ENCODE results near the gene ODC1. TPM values are rescaled to one million over a fixed set of nuclear protein-coding genes. Genes with fewer than 3 reads are reported as not detected.

Gene ODC1
- total RNA-seq, 1 donor: 109 TPM

DNA sequence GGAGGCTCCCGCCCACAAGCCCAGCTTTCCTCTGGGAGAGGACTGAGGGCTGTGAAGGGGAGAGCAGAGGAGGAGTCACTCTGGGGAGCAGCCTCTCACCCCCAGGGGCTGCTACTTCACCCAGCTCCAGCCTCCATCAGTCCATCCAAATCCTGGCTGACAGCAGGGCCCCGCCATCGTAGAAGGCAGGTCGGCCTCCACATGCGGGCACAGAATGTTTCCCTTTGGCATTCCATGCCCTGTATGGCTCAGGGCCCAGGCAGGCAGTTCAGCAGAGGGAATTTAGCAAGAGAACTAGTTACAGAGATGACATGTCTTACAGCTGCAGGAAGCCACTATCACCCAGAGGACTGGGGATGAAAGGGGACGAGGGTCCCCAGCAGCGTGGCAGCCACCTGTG lies 6.4 kb upstream of the ODC1 start:
- H2AFZ ChIP-seq (ENCODE audit: low read length): peak overlapping the region; percentile 29
- H3K4me1 ChIP-seq (ENCODE audit: insufficient read depth, low read length): peaks cover 22% of the 10 kb centered on the region
- H3K27ac ChIP-seq (ENCODE audit: low read depth, low read length): no peak overlapping the region
- H3K36me3 ChIP-seq (ENCODE audit: insufficient read depth, low read length): no peaks in the 10 kb centered on the region
- no peak overlapping the region for H3K4me2 ChIP-seq (ENCODE audit: insufficient read depth, low read length)
- H3K9me3 ChIP-seq (ENCODE audit: low read depth, low read length): no peaks in the 10 kb centered on the region
- H3K27me3 ChIP-seq (ENCODE audit: insufficient read depth, low read length): peaks cover 2% of the 10 kb centered on the region
- H3K4me3 ChIP-seq (ENCODE audit: insufficient read depth, low read length): no peak overlapping the region
- no peaks in the 10 kb centered on the region for H4K20me1 ChIP-seq (ENCODE audit: insufficient read depth, low read length)
- DNase-seq (ENCODE audit: insufficient read length, low spot score, missing footprints): peak; percentile 85
- no peaks in the 10 kb centered on the region for H3K79me2 ChIP-seq (ENCODE audit: insufficient read depth, low read length)
- TF ChIP-seq, protein P1, sequence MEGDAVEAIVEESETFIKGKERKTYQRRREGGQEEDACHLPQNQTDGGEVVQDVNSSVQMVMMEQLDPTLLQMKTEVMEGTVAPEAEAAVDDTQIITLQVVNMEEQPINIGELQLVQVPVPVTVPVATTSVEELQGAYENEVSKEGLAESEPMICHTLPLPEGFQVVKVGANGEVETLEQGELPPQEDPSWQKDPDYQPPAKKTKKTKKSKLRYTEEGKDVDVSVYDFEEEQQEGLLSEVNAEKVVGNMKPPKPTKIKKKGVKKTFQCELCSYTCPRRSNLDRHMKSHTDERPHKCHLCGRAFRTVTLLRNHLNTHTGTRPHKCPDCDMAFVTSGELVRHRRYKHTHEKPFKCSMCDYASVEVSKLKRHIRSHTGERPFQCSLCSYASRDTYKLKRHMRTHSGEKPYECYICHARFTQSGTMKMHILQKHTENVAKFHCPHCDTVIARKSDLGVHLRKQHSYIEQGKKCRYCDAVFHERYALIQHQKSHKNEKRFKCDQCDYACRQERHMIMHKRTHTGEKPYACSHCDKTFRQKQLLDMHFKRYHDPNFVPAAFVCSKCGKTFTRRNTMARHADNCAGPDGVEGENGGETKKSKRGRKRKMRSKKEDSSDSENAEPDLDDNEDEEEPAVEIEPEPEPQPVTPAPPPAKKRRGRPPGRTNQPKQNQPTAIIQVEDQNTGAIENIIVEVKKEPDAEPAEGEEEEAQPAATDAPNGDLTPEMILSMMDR (IDR thresholded peaks at IDR 0.05; ENCODE audit: extremely low read depth, low read depth, low read length): no peak

DNA sequence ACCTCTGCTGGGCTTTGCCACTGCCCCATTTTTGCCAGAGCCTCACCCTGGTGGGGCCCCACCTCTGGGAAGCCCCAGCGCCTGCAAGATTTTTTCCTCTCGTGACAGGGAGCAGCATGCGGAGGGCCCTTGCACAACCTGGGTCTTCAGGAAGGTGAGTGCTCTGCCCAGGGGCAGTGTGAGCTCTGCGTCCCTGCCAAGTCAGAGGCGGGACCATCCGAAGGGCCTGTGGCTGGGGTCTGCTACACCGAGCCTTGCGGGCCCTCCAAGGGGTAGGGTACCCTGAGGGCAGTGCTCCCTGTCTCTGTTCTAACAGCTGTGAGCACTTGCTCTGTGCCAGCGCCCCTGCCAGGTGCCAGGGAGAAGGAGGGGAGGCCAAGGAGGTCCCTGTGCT lies 5.8 kb upstream of the ODC1 start:
- peaks cover 27% of the 10 kb centered on the region for H3K4me1 ChIP-seq (ENCODE audit: insufficient read depth, low read length)
- no peak overlapping the region for H3K4me3 ChIP-seq (ENCODE audit: insufficient read depth, low read length)
- no peak overlapping the region for H3K27ac ChIP-seq (ENCODE audit: low read depth, low read length)
- no peaks in the 10 kb centered on the region for H3K27me3 ChIP-seq (ENCODE audit: insufficient read depth, low read length)
- H3K4me2 ChIP-seq (ENCODE audit: insufficient read depth, low read length): no peak overlapping the region
- H3K9me3 ChIP-seq (ENCODE audit: low read depth, low read length): no peaks in the 10 kb centered on the region
- no peaks in the 10 kb centered on the region for H3K36me3 ChIP-seq (ENCODE audit: insufficient read depth, low read length)
- DNase-seq (ENCODE audit: insufficient read length, low spot score, missing footprints): no peak
- TF ChIP-seq, protein P1 (IDR thresholded peaks at IDR 0.05; ENCODE audit: extremely low read depth, low read depth, low read length): no peak
- peaks cover under 1% of the 10 kb centered on the region for H3K79me2 ChIP-seq (ENCODE audit: insufficient read depth, low read length)
- H4K20me1 ChIP-seq (ENCODE audit: insufficient read depth, low read length): no peaks in the 10 kb centered on the region
- no peak overlapping the region for H2AFZ ChIP-seq (ENCODE audit: low read length)

DNA sequence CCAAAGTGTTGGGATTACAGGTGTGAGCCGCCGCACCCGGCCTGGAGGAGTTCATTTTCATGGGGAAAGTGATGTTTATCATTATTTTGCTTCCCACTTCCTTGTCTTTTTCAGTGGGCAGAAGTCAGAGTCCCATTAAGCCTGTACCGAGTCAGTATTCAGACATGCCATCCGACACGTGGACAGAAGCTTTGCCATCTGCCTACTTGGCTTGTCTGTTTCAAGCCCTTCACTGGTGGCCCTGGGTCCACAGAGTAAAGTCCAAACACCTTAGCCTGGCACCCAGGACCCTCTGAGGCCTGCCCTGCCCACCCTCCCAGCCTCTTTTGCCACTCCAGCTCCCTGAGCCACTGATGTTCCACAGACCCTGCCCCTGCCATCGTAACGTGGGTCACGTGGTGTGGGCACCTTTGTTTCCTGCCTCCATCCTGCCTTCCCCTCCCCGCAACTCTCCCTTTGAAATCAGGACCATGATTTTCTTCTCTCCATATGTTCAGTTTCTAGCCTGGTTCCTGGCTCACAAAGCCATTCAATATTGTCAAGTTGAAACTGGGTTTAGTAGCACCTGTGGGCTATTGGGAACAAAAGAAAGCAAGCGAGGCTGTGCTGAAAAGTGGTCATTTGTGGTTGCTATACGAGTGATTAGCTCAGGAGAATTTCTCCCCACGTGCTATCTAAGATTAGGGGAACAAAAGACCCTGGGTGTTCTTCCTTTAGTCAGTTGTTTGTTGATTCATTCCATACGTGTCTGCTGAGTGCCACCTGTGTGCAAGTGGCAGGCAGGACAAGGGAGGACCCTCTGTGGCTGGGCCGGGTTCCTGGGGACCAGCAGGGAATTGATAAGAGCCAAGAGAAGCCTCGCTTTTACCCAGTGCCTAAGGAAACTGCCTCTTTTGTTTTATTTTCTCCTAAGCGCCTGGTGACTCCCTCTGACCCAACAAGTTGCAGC lies 5.1 kb upstream of the ODC1 start:
- Histone ChIP-seq H3K4me2 (ENCODE audit: insufficient read depth, low read length) (no peak overlapping the region), H3K4me3 (ENCODE audit: insufficient read depth, low read length) (no peak overlapping the region), H2AFZ (ENCODE audit: low read length) (no peak overlapping the region), H3K36me3 (ENCODE audit: insufficient read depth, low read length) (no peaks in the 10 kb centered on the region), H3K9me3 (ENCODE audit: low read depth, low read length) (no peaks in the 10 kb centered on the region), H3K79me2 (ENCODE audit: insufficient read depth, low read length) (peaks cover 4% of the 10 kb centered on the region), H3K27me3 (ENCODE audit: insufficient read depth, low read length) (no peaks in the 10 kb centered on the region), H3K4me1 (ENCODE audit: insufficient read depth, low read length) (peaks cover 30% of the 10 kb centered on the region), H4K20me1 (ENCODE audit: insufficient read depth, low read length) (no peaks in the 10 kb centered on the region), H3K27ac (ENCODE audit: low read depth, low read length) (no peak overlapping the region)
- TF ChIP-seq, protein P1 (IDR thresholded peaks at IDR 0.05; ENCODE audit: extremely low read depth, low read depth, low read length): no peak
- no peak for DNase-seq (ENCODE audit: insufficient read length, low spot score, missing footprints)

DNA sequence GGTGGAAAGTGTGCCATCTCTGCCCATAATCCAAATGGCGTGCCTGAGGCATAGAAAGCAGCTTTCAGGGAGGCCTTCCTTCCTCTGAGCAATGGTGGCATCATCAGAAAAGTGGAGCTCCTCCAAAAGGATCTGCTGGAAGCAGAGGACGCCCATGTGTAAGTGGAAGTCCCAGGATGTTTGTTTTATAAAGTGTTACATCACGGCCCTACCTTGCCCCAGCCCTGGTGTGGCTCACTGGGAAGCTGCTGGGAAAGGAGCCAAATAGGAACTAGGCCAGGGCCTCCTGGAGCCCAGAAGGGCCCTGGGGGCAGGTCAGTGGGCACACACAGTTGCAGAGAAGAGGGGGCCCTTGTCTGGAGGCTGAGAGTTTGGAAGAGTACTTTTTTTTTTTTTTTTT lies 4.2 kb upstream of the ODC1 start:
- Histone ChIP-seq H3K27me3 (ENCODE audit: insufficient read depth, low read length) (no peaks in the 10 kb centered on the region), H3K4me2 (ENCODE audit: insufficient read depth, low read length) (no peak overlapping the region)

More for the DNA sequence above, 4.2 kb upstream of the ODC1 start:
- no peak overlapping the region for H3K4me3 ChIP-seq (ENCODE audit: insufficient read depth, low read length)
- peaks cover 12% of the 10 kb centered on the region for H3K79me2 ChIP-seq (ENCODE audit: insufficient read depth, low read length)
- H4K20me1 ChIP-seq (ENCODE audit: insufficient read depth, low read length): peaks cover 2% of the 10 kb centered on the region
- peak; percentile 97 for DNase-seq (ENCODE audit: insufficient read length, low spot score, missing footprints)
- H2AFZ ChIP-seq (ENCODE audit: low read length): peak overlapping the region; percentile 53
- H3K27ac ChIP-seq (ENCODE audit: low read depth, low read length): peak overlapping the region; percentile 87
- H3K9me3 ChIP-seq (ENCODE audit: low read depth, low read length): no peaks in the 10 kb centered on the region
- TF ChIP-seq, protein P1 (IDR thresholded peaks at IDR 0.05; ENCODE audit: extremely low read depth, low read depth, low read length): no peak
- H3K4me1 ChIP-seq (ENCODE audit: insufficient read depth, low read length): peaks cover 26% of the 10 kb centered on the region
- H3K36me3 ChIP-seq (ENCODE audit: insufficient read depth, low read length): no peaks in the 10 kb centered on the region

Data from osteoblast (primary cell).